GM18873 (cell line): Measurements from ENCODE around the gene ABCE1.

Experiments
- ATAC-seq: cut with Tn5 transposase; IDR thresholded peaks from one replicate; pipeline ENCODE4 v1.9.1; 2021; ENCODE audit warnings: mild to moderate bottlenecking, moderate library complexity, moderate number of reproducible peaks; ENCODE audit not compliant: unreplicated experiment, low FRiP score

The ABCE1 gene

DNA sequence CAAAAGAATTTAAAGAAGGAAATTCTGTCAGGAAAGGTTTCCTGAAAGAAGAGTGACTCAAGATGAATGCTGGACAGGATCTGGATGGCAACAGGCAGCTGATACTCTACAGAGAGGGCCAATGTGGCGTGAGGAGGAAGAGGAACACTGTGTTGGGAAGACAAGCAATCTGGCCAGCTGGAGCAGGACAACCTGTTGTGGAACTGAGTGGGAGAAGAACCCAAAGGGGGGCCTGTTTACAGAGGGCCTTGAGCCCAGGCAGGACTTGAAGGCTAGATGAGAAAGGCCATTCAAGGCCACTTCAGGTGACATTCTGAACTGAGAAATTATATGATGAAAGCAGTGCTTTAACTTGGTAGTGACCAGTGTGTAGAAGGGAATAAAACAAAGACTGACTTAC lies 73.8 kb downstream of the ABCE1 start:
- no peak for ATAC-seq

DNA sequence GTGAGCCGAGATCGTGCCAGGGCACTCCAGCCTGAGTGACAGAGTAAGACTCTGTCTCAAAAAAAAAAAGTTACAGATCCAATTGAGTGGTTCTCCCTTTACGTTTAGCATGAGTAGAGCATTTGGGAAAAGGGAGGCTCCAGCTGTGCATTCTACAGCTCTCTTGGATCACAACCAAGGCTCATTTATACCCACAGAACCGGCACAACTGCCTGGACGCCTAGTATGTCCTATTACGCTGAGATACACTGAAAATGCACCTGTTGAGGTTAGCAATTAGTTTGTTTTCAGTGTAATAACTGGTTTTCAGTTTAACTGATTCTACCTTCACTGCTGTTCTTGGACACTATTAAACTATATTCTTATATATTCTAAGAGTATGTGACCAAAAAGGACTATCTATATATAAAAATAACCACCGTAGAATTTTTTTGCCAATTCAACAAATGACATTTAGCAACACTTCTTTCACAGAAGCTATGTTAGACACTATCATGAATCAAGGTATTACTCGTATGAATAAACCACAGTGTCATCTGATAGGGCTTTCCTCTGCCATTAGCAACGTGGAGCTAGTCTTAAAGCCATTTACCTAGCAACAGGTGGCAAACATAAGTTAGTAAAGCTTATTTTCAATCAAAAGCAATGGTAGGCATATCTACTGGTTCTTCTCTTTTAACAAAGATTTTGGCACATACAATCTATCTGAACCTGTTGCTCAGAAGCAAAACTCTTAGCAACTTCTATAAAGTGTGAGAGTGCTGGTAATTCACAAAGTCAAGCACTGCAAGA lies 78.7 kb downstream of the ABCE1 start:
- no peak for ATAC-seq

DNA sequence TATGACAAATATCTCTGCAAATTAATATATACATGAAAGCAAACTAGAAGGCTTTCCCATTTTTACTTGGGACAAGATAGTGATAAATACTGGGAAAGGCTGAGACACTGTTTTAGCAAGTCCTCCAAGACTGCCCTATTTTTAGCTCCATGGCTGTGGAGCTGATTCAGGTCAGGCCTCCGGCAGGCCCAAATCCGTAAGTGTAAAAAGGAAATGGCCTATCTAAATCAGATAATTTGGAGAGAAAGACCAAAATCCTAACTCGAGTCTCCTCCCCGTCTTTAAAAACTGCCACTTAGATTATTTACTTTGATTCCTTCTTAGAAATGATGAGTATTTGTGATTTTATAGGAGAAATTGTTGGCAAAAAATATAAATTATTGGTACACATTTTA lies 79.4 kb downstream of the ABCE1 start:
- no peak for ATAC-seq

DNA sequence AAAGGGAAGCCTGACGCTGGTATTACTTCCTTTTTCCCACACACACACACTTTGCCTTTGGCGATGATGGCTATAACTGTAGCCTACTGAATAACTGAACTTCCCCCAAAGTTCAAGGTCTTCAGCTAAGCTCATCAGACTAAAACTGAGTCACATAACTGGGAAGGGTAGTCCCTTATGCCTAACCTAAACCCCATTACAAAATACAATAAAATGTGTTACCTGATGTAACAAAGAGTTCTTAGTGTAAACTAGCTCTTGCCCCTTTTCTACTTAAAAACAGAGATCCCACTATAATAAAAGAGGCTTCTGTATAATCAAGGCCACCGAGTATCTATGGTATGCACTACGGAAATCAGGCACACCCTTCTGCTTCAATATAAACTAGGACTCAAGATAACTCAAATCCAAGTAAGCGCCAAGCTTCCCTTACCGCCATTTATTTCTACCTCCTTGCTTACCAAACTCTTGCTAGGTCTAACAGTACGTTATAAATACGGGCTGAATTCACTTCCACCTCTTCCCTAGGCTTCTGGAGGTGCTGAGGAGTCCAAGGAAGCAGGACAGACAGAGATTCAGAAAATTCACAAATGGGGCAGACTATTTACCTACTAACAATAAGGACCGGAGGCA lies 79.9 kb downstream of the ABCE1 start:
- no peak for ATAC-seq

DNA sequence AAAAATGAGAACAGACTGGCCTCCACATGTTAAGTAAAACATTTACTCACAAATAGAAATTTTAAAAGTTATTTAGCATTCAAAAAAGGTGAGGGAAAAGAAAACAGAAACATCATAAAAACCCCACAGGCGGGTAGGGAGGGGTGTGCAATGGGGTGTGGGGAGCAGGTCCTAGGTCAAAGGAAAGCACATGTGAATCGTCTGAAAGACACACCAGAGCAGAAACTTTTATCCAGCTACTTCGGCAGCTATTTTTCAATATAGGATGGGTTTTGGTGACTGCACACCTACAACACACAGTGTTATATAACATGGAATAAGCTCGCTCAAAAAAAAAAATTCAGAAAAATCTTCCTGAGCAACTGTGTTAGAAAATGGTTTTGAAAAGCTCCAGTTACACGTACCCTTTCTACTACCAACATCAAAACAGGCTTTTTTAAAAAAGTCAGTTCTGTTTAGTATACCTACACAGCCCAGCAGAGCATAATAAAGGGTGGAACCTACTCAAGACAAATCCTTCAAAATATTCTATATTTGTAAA lies 80.7 kb downstream of the ABCE1 start:
- no peak for ATAC-seq
